Upper lobe of left lung (tissue), 4 donors: ENCODE results near the gene TERT.

Experiments used
- POLR2A ChIP-seq, 4 donors: fragments of 450-650 bp; IDR thresholded peaks; one replicate each; pipeline ENCODE4 v1.5.1; 2016 to 2017; ENCODE audit warnings: antibody characterized with exemption in 4 of 4, mild to moderate bottlenecking in 2 of 4
- POLR2AphosphoS5 ChIP-seq, 2 donors: sonication (generic); formaldehyde crosslinking; IDR thresholded peaks; one replicate each; pipeline ENCODE4 v1.5.1; 2017; ENCODE audit warnings: antibody characterized with exemption in 2 of 2
- TF ChIP-seq, protein P1 (sequence below), 6 experiments: fragments of 450-650 bp in 4 of 6; fragments of 200-600 bp in 2 of 6; sonication (generic) in 2 of 6; IDR thresholded peaks; one replicate each; pipeline ENCODE4 v1.5.1; 2016 to 2019; ENCODE audit warnings: antibody characterized with exemption in 6 of 6

- TF ChIP-seq POLR2A (IDR thresholded peaks at IDR 0.05): no peak
- TF ChIP-seq, protein P1, sequence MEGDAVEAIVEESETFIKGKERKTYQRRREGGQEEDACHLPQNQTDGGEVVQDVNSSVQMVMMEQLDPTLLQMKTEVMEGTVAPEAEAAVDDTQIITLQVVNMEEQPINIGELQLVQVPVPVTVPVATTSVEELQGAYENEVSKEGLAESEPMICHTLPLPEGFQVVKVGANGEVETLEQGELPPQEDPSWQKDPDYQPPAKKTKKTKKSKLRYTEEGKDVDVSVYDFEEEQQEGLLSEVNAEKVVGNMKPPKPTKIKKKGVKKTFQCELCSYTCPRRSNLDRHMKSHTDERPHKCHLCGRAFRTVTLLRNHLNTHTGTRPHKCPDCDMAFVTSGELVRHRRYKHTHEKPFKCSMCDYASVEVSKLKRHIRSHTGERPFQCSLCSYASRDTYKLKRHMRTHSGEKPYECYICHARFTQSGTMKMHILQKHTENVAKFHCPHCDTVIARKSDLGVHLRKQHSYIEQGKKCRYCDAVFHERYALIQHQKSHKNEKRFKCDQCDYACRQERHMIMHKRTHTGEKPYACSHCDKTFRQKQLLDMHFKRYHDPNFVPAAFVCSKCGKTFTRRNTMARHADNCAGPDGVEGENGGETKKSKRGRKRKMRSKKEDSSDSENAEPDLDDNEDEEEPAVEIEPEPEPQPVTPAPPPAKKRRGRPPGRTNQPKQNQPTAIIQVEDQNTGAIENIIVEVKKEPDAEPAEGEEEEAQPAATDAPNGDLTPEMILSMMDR (IDR thresholded peaks at IDR 0.05): no peak
- TF ChIP-seq POLR2AphosphoS5 (IDR thresholded peaks at IDR 0.05): no peak
Measured at GRCh38 chr5:1213508-1214162, 81.2 kb downstream of the TERT start.
